HCT116 (cell line): Measurements from ENCODE around the gene KIAA1671. TPM values are rescaled to one million over a fixed set of nuclear protein-coding genes. Genes with fewer than 3 reads are reported as not detected.

Experiments used
- ATAC-seq: fragments of 200-7000 bp; cut with Tn5 transposase; 2 replicates; pipeline ENCODE4 v1.9.1; 2020; ENCODE audit warnings: mild to moderate bottlenecking, moderate library complexity
- BruUV-seq: library from RNA; stranded (reverse); fragments of 400-500 nt; replicated peaks from 2 replicates; lab custom pipeline; 2021; lab: Mats Ljungman, UMichigan
- CTCF ChIA-PET: fragments of 300-600 bp; sonication (Branson Sonifier 250); formaldehyde crosslinking; loops from one replicate; lab custom pipeline; 2021; ENCODE audit warnings: antibody characterized with exemption; lab: Charles Lee
- POLR2A ChIA-PET: fragments of 300-600, 350-600 bp; sonication (Branson Sonifier 250); formaldehyde crosslinking; loops from one replicate; lab custom pipeline; 2021; ENCODE audit warnings: antibody characterized with exemption; lab: Charles Lee
- RAD21 ChIA-PET, 2 experiments: fragments of 300-600 bp; sonication (Branson Sonifier 250); formaldehyde crosslinking; loops; one replicate each; lab custom pipeline; 2023; ENCODE audit warnings: low total read pairs in 2 of 2; ENCODE audit not compliant: uncharacterized antibody in 2 of 2, unreplicated experiment in 2 of 2, low non-redundant PET in 1 of 2; lab: Charles Lee
- DNase-seq: peaks from one replicate; pipeline ENCODE4 v3.0.0-alpha.2; 2010; ENCODE audit warnings: low read depth, low spot score
- H2AFZ ChIP-seq: fragments of 200-600 bp; shearing (Covaris generic), sonication (generic); 2 replicates; pipeline ENCODE4 v1.6.1; 2017; ENCODE audit warnings: low read depth, mixed run types, mixed read lengths, antibody characterized with exemption, low read length; ENCODE audit not compliant: poor library complexity, severe bottlenecking
- H3K27ac ChIP-seq: 2 replicates; pipeline ENCODE4 v1.5.1; 2012; ENCODE audit warnings: low read depth, low read length
- H3K27me3 ChIP-seq: fragments of 200-600 bp; sonication (generic); 2 replicates; pipeline ENCODE4 v1.6.1; 2016; ENCODE audit warnings: mixed run types, low read length, mixed read lengths; ENCODE audit not compliant: insufficient read depth
- H3K36me3 ChIP-seq, 2 experiments: fragments of 200-500 bp in 1 of 2; fragments of 200-600 bp in 1 of 2; sonication (Bioruptor generic) in 1 of 2; sonication (generic) in 1 of 2; 2 replicates each; pipeline versions ENCODE4 v1.5.1 to v1.6.1; 2014 to 2016; ENCODE audit warnings: low read length in 2 of 2, inconsistent platforms in 1 of 2, mixed read lengths in 1 of 2, mixed run types in 1 of 2; ENCODE audit not compliant: insufficient read depth in 2 of 2, control insufficient read depth in 1 of 2
- H3K4me1 ChIP-seq, 2 experiments: fragments of 200-600 bp in 1 of 2; sonication (generic) in 1 of 2; 2 replicates each; pipeline versions ENCODE4 v1.5.1 to v1.6.1; 2012 to 2017; ENCODE audit warnings: low read length in 2 of 2, inconsistent platforms in 1 of 2, mild to moderate bottlenecking in 1 of 2, mixed read lengths in 1 of 2, mixed run types in 1 of 2, moderate library complexity in 1 of 2; ENCODE audit not compliant: insufficient read depth in 2 of 2, control insufficient read depth in 1 of 2
- H3K4me2 ChIP-seq: fragments of 200-600 bp; sonication (generic); 2 replicates; pipeline ENCODE4 v1.6.1; 2017; ENCODE audit warnings: mixed run types, low read length, mixed read lengths
- H3K4me3 ChIP-seq, 2 experiments: fragments of 200-600 bp in 1 of 2; sonication (generic) in 1 of 2; replicated peaks in 1 of 2; 2 replicates each; pipeline ENCODE4 v1.5.1; 2011 to 2016; ENCODE audit warnings: low read length in 2 of 2, control low read depth in 1 of 2, low read depth in 1 of 2, mild to moderate bottlenecking in 1 of 2, mixed read lengths in 1 of 2, mixed run types in 1 of 2
- H3K79me2 ChIP-seq: fragments of 200-600 bp; sonication (generic); 2 replicates; pipeline ENCODE4 v1.6.1; 2017; ENCODE audit warnings: mild to moderate bottlenecking, mixed run types, low read length, moderate library complexity, mixed read lengths; ENCODE audit not compliant: insufficient read depth
- H3K9ac ChIP-seq: fragments of 200-600 bp; sonication (generic); 2 replicates; pipeline ENCODE4 v1.6.1; 2016; ENCODE audit warnings: low read length, mixed read lengths
- H3K9me2 ChIP-seq: fragments of 200-600 bp; sonication (generic), shearing (Covaris generic); 2 replicates; pipeline ENCODE4 v1.6.1; 2017; ENCODE audit warnings: mixed run types, mild to moderate bottlenecking, moderate library complexity; ENCODE audit not compliant: insufficient read depth
- H3K9me3 ChIP-seq, 2 experiments: fragments of 200-500 bp in 1 of 2; fragments of 200-600 bp in 1 of 2; sonication (Bioruptor generic) in 1 of 2; sonication (generic) in 1 of 2; 2 replicates each; pipeline ENCODE4 v1.6.1; 2014 to 2017; ENCODE audit warnings: low read length in 2 of 2, mixed read lengths in 2 of 2, inconsistent platforms in 1 of 2, low read depth in 1 of 2, mild to moderate bottlenecking in 1 of 2, mixed run types in 1 of 2, moderate library complexity in 1 of 2; ENCODE audit not compliant: control insufficient read depth in 1 of 2, insufficient read depth in 1 of 2
- H4K20me1 ChIP-seq: fragments of 200-600 bp; sonication (generic), shearing (Covaris generic); 2 replicates; pipeline ENCODE4 v1.6.1; 2017; ENCODE audit warnings: mixed run types, mild to moderate bottlenecking, moderate library complexity; ENCODE audit not compliant: insufficient read depth
- CBX3 ChIP-seq: IDR thresholded peaks from 2 replicates; pipeline ENCODE4 v1.6.1; 2012; ENCODE audit warnings: low read depth
- CEBPB ChIP-seq: IDR thresholded peaks from 2 replicates; pipeline ENCODE4 v1.6.1; 2012; ENCODE audit warnings: low read depth
- ELF1 ChIP-seq: IDR thresholded peaks from 2 replicates; pipeline ENCODE4 v1.6.1; 2012; ENCODE audit warnings: low read depth, borderline replicate concordance
- EZH2 ChIP-seq: fragments of 200-600 bp; sonication (generic); IDR thresholded peaks from 2 replicates; pipeline ENCODE4 v1.6.1; 2017; ENCODE audit warnings: antibody characterized with exemption, mixed run types
- EZH2phosphoT487 ChIP-seq: fragments of 200-600 bp; IDR thresholded peaks from 2 replicates; pipeline ENCODE4 v1.6.1; 2018; ENCODE audit warnings: antibody characterized with exemption, borderline replicate concordance
- POLR2A ChIP-seq: IDR thresholded peaks from 2 replicates; pipeline ENCODE4 v1.7.0; 2011; ENCODE audit warnings: borderline replicate concordance; ENCODE audit not compliant: insufficient read depth, insufficient read length; ENCODE audit errors: extremely low read depth
- SP1 ChIP-seq: IDR thresholded peaks from 2 replicates; pipeline ENCODE4 v1.6.1; 2012; ENCODE audit warnings: low read depth
- TCF7L2 ChIP-seq: IDR thresholded peaks from 2 replicates; pipeline ENCODE4 v1.7.0; 2011; ENCODE audit warnings: borderline replicate concordance, inconsistent platforms; ENCODE audit not compliant: insufficient read depth, insufficient read length; ENCODE audit errors: extremely low read depth
- ZBTB33 ChIP-seq: IDR thresholded peaks from 2 replicates; pipeline ENCODE4 v1.6.1; 2011; ENCODE audit warnings: mild to moderate bottlenecking, low read length, moderate library complexity; ENCODE audit not compliant: insufficient replicate concordance; ENCODE audit errors: extremely low read depth
- ZNF274 ChIP-seq: fragments of 200-500 bp; sonication (Bioruptor generic); IDR thresholded peaks from 2 replicates; pipeline ENCODE4 v1.6.1; 2014; ENCODE audit warnings: mild to moderate bottlenecking, low read depth, low read length, inconsistent platforms
- intact Hi-C: fragments of 100-400 bp; cut with micrococcal nuclease; formaldehyde crosslinking; loops from 2 replicates; pipeline ENCODE4 v1.10.0; 2022
- total RNA-seq: library from RNA; stranded (reverse); gene quantifications from one replicate; pipeline ENCODE4 v1.2.1, GENCODE V29; 2021; ENCODE audit not compliant: unreplicated experiment
- TF ChIP-seq, protein P1 (sequence below): IDR thresholded peaks from 2 replicates; pipeline ENCODE4 v1.6.1; 2012
- TF ChIP-seq, protein P2 (sequence below): IDR thresholded peaks from 2 replicates; pipeline ENCODE4 v1.6.1; 2012
- TF ChIP-seq, protein P3 (sequence below): IDR thresholded peaks from 2 replicates; pipeline ENCODE4 v1.6.1; 2012; ENCODE audit warnings: low read depth

KIAA1671 gene
- total RNA-seq, 1 experiment from 2014 or later = 36.8 TPM

- TF ChIP-seq, protein P1, sequence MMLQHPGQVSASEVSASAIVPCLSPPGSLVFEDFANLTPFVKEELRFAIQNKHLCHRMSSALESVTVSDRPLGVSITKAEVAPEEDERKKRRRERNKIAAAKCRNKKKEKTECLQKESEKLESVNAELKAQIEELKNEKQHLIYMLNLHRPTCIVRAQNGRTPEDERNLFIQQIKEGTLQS = no peak
- no peak for TF ChIP-seq TCF7L2
These were observed 213.9 kb downstream of the KIAA1671 start (continued) for GRCh38 chr22:25166266-25167040.

- Histone ChIP-seq H3K4me3 (no peak overlapping the region), H3K9ac (no peak overlapping the region), H3K27me3 (no peaks in the 10 kb centered on the region), H3K79me2 (0 out of 2 replicates have a peak, but pooled peaks cover 6% of the 10 kb centered on the region), H3K4me2 (peak overlapping the region; percentile 37), H2AFZ (no peak overlapping the region), H3K9me3 (no peaks in the 10 kb centered on the region), H3K4me1 (peaks cover 37 to 40% of the 10 kb centered on the region in 2 experiments), H4K20me1 (no peaks in the 10 kb centered on the region), H3K27ac (no peak overlapping the region), H3K9me2 (no peaks in the 10 kb centered on the region), H3K36me3 (no peaks in the 10 kb centered on the region)
- ChIA-PET CTCF (interaction anchor here (1.0 kb wide), 1 partner anchor 56 kb away, joined by 3 read pairs; no protein-coding TSS in a partner anchor), POLR2A (no interaction called here), RAD21 (no interaction called here)
- 0 out of 2 replicates have a peak, but pooled peaks have one; percentile 10 for ATAC-seq
- no TSS peak for BruUV-seq
- DNase-seq = peak; percentile 12
- TF ChIP-seq EZH2phosphoT487 = no peak
- TF ChIP-seq SP1 = no peak
- no peak for TF ChIP-seq ZBTB33
- no peak for TF ChIP-seq ZNF274
- no peak for TF ChIP-seq ELF1
- TF ChIP-seq, protein P2, sequence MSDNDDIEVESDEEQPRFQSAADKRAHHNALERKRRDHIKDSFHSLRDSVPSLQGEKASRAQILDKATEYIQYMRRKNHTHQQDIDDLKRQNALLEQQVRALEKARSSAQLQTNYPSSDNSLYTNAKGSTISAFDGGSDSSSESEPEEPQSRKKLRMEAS = no peak
- no peak for TF ChIP-seq POLR2A
- TF ChIP-seq TCF7L2 = no peak
- no peak for TF ChIP-seq CBX3
- TF ChIP-seq, protein P3, sequence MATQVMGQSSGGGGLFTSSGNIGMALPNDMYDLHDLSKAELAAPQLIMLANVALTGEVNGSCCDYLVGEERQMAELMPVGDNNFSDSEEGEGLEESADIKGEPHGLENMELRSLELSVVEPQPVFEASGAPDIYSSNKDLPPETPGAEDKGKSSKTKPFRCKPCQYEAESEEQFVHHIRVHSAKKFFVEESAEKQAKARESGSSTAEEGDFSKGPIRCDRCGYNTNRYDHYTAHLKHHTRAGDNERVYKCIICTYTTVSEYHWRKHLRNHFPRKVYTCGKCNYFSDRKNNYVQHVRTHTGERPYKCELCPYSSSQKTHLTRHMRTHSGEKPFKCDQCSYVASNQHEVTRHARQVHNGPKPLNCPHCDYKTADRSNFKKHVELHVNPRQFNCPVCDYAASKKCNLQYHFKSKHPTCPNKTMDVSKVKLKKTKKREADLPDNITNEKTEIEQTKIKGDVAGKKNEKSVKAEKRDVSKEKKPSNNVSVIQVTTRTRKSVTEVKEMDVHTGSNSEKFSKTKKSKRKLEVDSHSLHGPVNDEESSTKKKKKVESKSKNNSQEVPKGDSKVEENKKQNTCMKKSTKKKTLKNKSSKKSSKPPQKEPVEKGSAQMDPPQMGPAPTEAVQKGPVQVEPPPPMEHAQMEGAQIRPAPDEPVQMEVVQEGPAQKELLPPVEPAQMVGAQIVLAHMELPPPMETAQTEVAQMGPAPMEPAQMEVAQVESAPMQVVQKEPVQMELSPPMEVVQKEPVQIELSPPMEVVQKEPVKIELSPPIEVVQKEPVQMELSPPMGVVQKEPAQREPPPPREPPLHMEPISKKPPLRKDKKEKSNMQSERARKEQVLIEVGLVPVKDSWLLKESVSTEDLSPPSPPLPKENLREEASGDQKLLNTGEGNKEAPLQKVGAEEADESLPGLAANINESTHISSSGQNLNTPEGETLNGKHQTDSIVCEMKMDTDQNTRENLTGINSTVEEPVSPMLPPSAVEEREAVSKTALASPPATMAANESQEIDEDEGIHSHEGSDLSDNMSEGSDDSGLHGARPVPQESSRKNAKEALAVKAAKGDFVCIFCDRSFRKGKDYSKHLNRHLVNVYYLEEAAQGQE = no peak
- TF ChIP-seq, protein P1 = no peak
- TF ChIP-seq CEBPB = no peak
- TF ChIP-seq EZH2 = no peak
- intact Hi-C loops = no loop called here
These were observed 214.6 kb downstream of the KIAA1671 start for GRCh38 chr22:25167082-25167481.
